ENCODE results near the gene SH3PXD2A.
A peak's percentile ranks its signal among the peaks of the same experiment; 100 is the strongest.

SH3PXD2A gene

DNA sequence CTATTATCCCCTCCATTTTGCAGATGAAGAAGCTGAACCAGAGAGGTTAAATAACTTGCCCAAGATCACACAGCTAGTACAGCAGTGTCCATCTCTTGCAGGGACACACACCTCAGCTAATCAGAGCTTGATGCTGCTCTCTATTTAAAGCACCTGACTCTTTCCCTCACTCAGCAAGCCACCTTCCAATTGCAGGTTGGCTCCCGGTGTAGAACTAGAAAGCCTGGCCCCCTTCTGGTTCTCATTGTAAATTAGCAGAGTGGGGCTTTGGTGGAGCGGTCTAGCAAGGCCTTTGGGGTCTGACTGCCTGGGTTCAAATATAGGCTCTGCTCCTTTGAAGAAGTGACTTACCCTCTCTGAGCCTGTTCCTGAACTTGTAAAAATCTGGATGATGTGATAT is 185.4 kb downstream of the SH3PXD2A start:
- TF ChIP-seq, protein P1, sequence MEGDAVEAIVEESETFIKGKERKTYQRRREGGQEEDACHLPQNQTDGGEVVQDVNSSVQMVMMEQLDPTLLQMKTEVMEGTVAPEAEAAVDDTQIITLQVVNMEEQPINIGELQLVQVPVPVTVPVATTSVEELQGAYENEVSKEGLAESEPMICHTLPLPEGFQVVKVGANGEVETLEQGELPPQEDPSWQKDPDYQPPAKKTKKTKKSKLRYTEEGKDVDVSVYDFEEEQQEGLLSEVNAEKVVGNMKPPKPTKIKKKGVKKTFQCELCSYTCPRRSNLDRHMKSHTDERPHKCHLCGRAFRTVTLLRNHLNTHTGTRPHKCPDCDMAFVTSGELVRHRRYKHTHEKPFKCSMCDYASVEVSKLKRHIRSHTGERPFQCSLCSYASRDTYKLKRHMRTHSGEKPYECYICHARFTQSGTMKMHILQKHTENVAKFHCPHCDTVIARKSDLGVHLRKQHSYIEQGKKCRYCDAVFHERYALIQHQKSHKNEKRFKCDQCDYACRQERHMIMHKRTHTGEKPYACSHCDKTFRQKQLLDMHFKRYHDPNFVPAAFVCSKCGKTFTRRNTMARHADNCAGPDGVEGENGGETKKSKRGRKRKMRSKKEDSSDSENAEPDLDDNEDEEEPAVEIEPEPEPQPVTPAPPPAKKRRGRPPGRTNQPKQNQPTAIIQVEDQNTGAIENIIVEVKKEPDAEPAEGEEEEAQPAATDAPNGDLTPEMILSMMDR (IDR thresholded peaks at IDR 0.05), result no peak
- no peak overlapping the region for H3K4me3 ChIP-seq (ENCODE audit: low read depth, low read length)
- no peaks in the 10 kb centered on the region for H3K36me3 ChIP-seq (ENCODE audit: control insufficient read depth, insufficient read depth, low read length)
- peaks cover 4% of the 10 kb centered on the region for H3K27me3 ChIP-seq (ENCODE audit: control insufficient read depth, insufficient read depth, low read length)
- H3K9me3 ChIP-seq (ENCODE audit: control insufficient read depth, low read length), result no peaks in the 10 kb centered on the region
- no peak overlapping the region for H2AFZ ChIP-seq
- H3K9ac ChIP-seq, result no peak overlapping the region
- peaks cover 9% of the 10 kb centered on the region for H3K4me1 ChIP-seq
- no peak overlapping the region for H3K27ac ChIP-seq
- H3K79me2 ChIP-seq, result peaks cover 9% of the 10 kb centered on the region
- no peak overlapping the region for H3K4me2 ChIP-seq (ENCODE audit: low read length)

DNA sequence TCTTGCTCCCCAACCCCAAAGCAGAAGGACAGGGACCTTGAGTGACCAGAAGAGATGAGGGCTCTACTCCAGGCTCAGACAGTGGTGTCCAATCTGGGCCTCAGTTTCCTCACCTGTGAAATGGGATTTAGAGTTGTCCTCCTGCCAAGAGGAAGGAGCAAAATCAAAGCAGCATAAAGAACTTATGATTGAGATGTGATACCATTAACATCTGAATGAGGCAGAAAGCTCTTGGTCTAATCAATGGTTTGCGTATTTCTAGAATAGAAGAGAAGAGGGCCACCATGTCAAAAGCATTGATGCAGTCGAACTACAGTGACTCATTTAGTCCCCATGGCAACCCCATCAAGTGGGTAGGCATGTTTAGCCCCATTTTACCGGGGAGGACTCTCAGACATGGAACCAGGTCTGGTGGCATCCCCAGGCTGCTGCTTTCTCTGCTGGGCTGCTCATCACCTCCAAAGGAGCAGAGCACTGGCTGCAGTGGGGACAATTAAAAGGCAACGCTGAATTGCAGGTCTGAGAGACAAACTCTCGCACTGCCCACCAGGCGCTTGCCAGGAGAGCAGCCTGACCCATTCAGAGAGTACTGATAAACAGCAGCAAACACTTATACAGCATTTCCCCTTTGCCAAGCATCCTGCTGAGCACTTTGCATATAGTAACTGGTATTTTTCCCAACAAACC is 186.0 kb downstream of the SH3PXD2A start:
- Histone ChIP-seq H3K27ac (no peak overlapping the region), H3K79me2 (peaks cover 9% of the 10 kb centered on the region), H3K36me3 (ENCODE audit: control insufficient read depth, insufficient read depth, low read length) (no peaks in the 10 kb centered on the region), H3K9ac (no peak overlapping the region), H3K9me3 (ENCODE audit: control insufficient read depth, low read length) (no peaks in the 10 kb centered on the region), H3K4me1 (peaks cover 9% of the 10 kb centered on the region), H3K27me3 (ENCODE audit: control insufficient read depth, insufficient read depth, low read length) (peaks cover 4% of the 10 kb centered on the region), H2AFZ (no peak overlapping the region), H3K4me3 (ENCODE audit: low read depth, low read length) (no peak overlapping the region), H3K4me2 (ENCODE audit: low read length) (no peak overlapping the region)
- TF ChIP-seq, protein P1 (IDR thresholded peaks at IDR 0.05), result no peak

DNA sequence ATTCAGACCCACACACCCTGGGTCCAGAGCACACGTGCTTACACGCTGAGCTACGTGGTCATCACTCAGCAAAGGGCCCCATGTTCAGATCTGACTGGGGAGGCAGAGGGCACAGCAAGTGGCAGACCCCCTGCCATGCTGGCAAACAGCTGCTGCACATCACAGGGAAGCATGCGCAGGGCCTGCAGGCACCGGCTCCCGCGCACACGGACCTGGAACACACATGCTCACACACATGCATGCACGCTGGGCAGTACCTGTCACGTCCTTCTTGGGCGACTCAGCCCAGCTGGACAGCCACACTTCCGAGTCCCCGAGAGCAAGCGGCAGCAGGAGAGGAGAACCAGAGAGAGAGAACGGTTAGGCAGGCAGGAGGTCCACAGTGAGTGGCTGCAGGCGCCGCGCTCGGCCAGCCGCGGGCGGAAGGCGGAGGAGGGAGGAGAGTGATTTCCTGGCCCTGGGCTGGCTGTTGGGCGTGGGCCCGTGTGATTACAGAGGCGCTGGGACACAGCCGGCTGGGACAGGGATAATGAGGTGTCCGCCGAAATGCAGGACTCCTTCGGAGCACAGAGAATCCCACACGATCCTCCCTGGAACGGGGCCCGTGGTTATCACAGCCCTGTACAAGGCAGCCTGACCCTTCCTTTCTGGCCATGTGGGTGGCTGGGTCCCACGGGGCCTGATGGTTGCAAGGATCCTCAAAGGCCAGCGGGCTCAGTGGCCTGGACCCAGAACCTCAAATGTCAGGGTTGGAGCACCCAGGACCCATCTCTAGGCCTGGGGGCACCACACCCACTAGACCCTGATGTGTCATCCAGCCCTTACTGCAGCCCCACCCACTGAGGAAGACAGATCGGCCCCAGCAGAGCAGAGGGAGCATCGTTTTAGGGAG is 186.8 kb downstream of the SH3PXD2A start:
- Histone ChIP-seq H3K4me1 (peaks cover 17% of the 10 kb centered on the region), H3K27ac (no peak overlapping the region), H3K79me2 (peaks cover 6% of the 10 kb centered on the region), H3K9ac (no peak overlapping the region), H3K4me3 (ENCODE audit: low read depth, low read length) (no peak overlapping the region), H2AFZ (peak overlapping the region; percentile 48), H3K27me3 (ENCODE audit: control insufficient read depth, insufficient read depth, low read length) (peaks cover 4% of the 10 kb centered on the region), H3K4me2 (ENCODE audit: low read length) (peak overlapping the region; percentile 34), H3K9me3 (ENCODE audit: control insufficient read depth, low read length) (no peaks in the 10 kb centered on the region), H3K36me3 (ENCODE audit: control insufficient read depth, insufficient read depth, low read length) (no peaks in the 10 kb centered on the region)
- TF ChIP-seq, protein P1 (IDR thresholded peaks at IDR 0.05), result no peak

DNA sequence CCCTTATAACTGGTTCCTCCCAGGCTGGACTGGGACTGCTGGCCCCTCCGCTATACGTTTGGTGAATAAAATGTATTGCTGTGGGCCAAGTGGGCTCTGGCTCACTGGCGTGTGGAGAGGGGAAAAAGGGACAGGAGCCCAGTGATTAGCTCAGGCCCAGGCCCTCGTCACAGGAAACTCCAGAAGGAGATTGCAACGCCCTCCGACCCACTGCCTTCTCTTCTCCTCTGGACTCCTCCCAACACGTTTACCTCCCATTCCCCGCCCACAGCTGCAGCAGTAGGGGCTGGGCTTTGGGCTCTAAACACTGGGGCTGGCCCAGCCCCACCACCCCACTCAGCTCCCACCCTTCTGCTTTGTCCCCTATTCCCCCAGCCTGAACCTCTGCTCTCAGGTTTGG is 188.0 kb downstream of the SH3PXD2A start:
- no peaks in the 10 kb centered on the region for H3K36me3 ChIP-seq (ENCODE audit: control insufficient read depth, insufficient read depth, low read length)
- H3K9ac ChIP-seq, result no peak overlapping the region
- no peak overlapping the region for H3K4me2 ChIP-seq (ENCODE audit: low read length)
- H3K9me3 ChIP-seq (ENCODE audit: control insufficient read depth, low read length), result no peaks in the 10 kb centered on the region
- TF ChIP-seq, protein P1 (IDR thresholded peaks at IDR 0.05), result no peak
- peaks cover 18% of the 10 kb centered on the region for H3K4me1 ChIP-seq
- H3K79me2 ChIP-seq, result peaks cover 12% of the 10 kb centered on the region
- no peak overlapping the region for H3K4me3 ChIP-seq (ENCODE audit: low read depth, low read length)
- no peak overlapping the region for H3K27ac ChIP-seq
- no peak overlapping the region for H2AFZ ChIP-seq
- peaks cover 4% of the 10 kb centered on the region for H3K27me3 ChIP-seq (ENCODE audit: control insufficient read depth, insufficient read depth, low read length)

Data from parathyroid adenoma (tissue), 2 donors.